DLD1 (cell line): Measurements from ENCODE around the gene SDHAF2.
"Not testable (repeated sequence)": the region's sequence is repeated elsewhere in the genome, so short reads cannot be mapped to it uniquely, and the experiment has no call there.

ENCODE experiments used
- in situ Hi-C: cut with HindIII; loops from 2 replicates; pipeline ENCODE4 v1.10.0; 2017; ENCODE audit warnings: low sequenced_read_pairs

Gene SDHAF2

GRCh38 chr11:61425367-61426131 is 4.4 kb upstream of the SDHAF2 start:
- in situ Hi-C loops, result no loop called here

- in situ Hi-C loops, result no loop called here
Measured at GRCh38 chr11:61429346-61429690, 606 bp upstream of the SDHAF2 start.

GRCh38 chr11:61430839-61431238 is 915 bp downstream of the SDHAF2 start:
- in situ Hi-C loops, result not testable (repeated sequence)

GRCh38 chr11:61437496-61437895 is 7.6 kb downstream of the SDHAF2 start:
- in situ Hi-C loops, result no loop called here

- in situ Hi-C loops, result no loop called here
Measured at GRCh38 chr11:61439615-61440014, 9.7 kb downstream of the SDHAF2 start.

GRCh38 chr11:61442616-61443015 is 12.7 kb downstream of the SDHAF2 start:
- in situ Hi-C loops, result no loop called here

- in situ Hi-C loops, result no loop called here
Measured at GRCh38 chr11:61445516-61445915, 15.6 kb downstream of the SDHAF2 start.

- in situ Hi-C loops, result no loop called here
Measured at GRCh38 chr11:61446211-61446651, 16.3 kb downstream of the SDHAF2 start.

- in situ Hi-C loops, result no loop called here
Measured at GRCh38 chr11:61447601-61448551, 18.0 kb downstream of the SDHAF2 start.

- in situ Hi-C loops, result no loop called here
Measured at GRCh38 chr11:61448552-61448927, 18.6 kb downstream of the SDHAF2 start.

- in situ Hi-C loops, result no loop called here
Measured at GRCh38 chr11:61452825-61453224, 22.9 kb downstream of the SDHAF2 start.

- in situ Hi-C loops, result no loop called here
Measured at GRCh38 chr11:61453695-61454094, 23.8 kb downstream of the SDHAF2 start.

GRCh38 chr11:61454520-61454919 is 24.6 kb downstream of the SDHAF2 start:
- in situ Hi-C loops, result no loop called here

- in situ Hi-C loops, result no loop called here
Measured at GRCh38 chr11:61460474-61460881, 30.6 kb downstream of the SDHAF2 start.

GRCh38 chr11:61460986-61461385 is 31.1 kb downstream of the SDHAF2 start:
- in situ Hi-C loops, result no loop called here

- in situ Hi-C loops, result not testable (repeated sequence)
Measured at GRCh38 chr11:61467602-61468001, 37.7 kb downstream of the SDHAF2 start.

- in situ Hi-C loops, result no loop called here
Measured at GRCh38 chr11:61468002-61468401, 38.1 kb downstream of the SDHAF2 start.

GRCh38 chr11:61472282-61472681 is 42.4 kb downstream of the SDHAF2 start:
- in situ Hi-C loops, result no loop called here

- in situ Hi-C loops, result no loop called here
Measured at GRCh38 chr11:61472868-61473267, 42.9 kb downstream of the SDHAF2 start.

- in situ Hi-C loops, result no loop called here
Measured at GRCh38 chr11:61473370-61474012, 43.6 kb downstream of the SDHAF2 start.

GRCh38 chr11:61474013-61474643 is 44.2 kb downstream of the SDHAF2 start:
- in situ Hi-C loops, result no loop called here
